Smooth muscle cell (in vitro differentiated cells): ENCODE results near the gene RAD51B. TPM values are rescaled to one million over a fixed set of nuclear protein-coding genes. Genes with fewer than 3 reads are reported as not detected.

Experiments
- DNase-seq: peaks from one replicate; lab custom pipeline; 2025; ENCODE audit not compliant: unreplicated experiment; lab: John Stamatoyannopoulos, UW
- H2AFZ ChIP-seq: fragments of 200-600 bp; sonication (generic); 2 replicates; pipeline ENCODE4 v1.6.0; 2016; ENCODE audit warnings: antibody characterized with exemption, low read depth, mild to moderate bottlenecking
- H3F3A ChIP-seq: fragments of 200-600 bp; sonication (generic); 2 replicates; pipeline ENCODE4 v1.6.0; 2017; ENCODE audit warnings: antibody characterized with exemption, low read depth
- H3K27ac ChIP-seq: fragments of 200-600 bp; sonication (generic); 2 replicates; pipeline ENCODE4 v1.5.1; 2016; ENCODE audit warnings: low read depth, mild to moderate bottlenecking
- H3K27me3 ChIP-seq: fragments of 200-600 bp; sonication (generic); 2 replicates; pipeline ENCODE4 v1.6.1; 2016; ENCODE audit warnings: low read depth, mild to moderate bottlenecking
- H3K36me3 ChIP-seq: fragments of 200-600 bp; sonication (generic); 2 replicates; pipeline ENCODE4 v1.5.1; 2016; ENCODE audit warnings: low read depth
- H3K4me1 ChIP-seq: fragments of 200-600 bp; sonication (generic); 2 replicates; pipeline ENCODE4 v1.5.1; 2016; ENCODE audit warnings: low read depth
- H3K4me2 ChIP-seq: fragments of 200-600 bp; sonication (generic); 2 replicates; pipeline ENCODE4 v1.6.0; 2016; ENCODE audit warnings: mild to moderate bottlenecking
- H3K4me3 ChIP-seq: fragments of 200-600 bp; sonication (generic); 2 replicates; pipeline ENCODE4 v1.5.1; 2016; ENCODE audit warnings: mild to moderate bottlenecking
- H3K79me2 ChIP-seq: fragments of 200-600 bp; sonication (generic); 2 replicates; pipeline ENCODE4 v1.6.0; 2016; ENCODE audit warnings: low read depth, mild to moderate bottlenecking
- H3K9ac ChIP-seq: fragments of 200-600 bp; sonication (generic); 2 replicates; pipeline ENCODE4 v1.6.0; 2016; ENCODE audit warnings: low read depth
- H3K9me3 ChIP-seq: fragments of 200-600 bp; sonication (generic); replicated peaks from 2 replicates; pipeline ENCODE4 v1.5.1; 2016; ENCODE audit warnings: low read depth
- H4K20me1 ChIP-seq: fragments of 200-600 bp; sonication (generic); 2 replicates; pipeline ENCODE4 v1.6.0; 2016; ENCODE audit warnings: low read depth
- WGBS: methylation state at CpG from one replicate; pipeline ENCODE4 v1.1.7; 2016; ENCODE audit warnings: low lambda C conversion rate; 5-methylcytosine and 5-hydroxymethylcytosine counted together
- polyA plus RNA-seq: library from polyadenylated mRNA; unstranded; fragments of >200 nt; fragmentation: Nextera tagmentation; extraction: Ambion mirVana; gene quantifications from 2 replicates; pipeline ENCODE4 v1.2.1, GENCODE V29; 2016
- total RNA-seq: library from RNA; depleted of rRNA; stranded (reverse); fragments of >200 nt; gene quantifications from 2 replicates; pipeline ENCODE4 v1.2.3, GENCODE V29; 2014
- TF ChIP-seq, protein P1 (sequence below): fragments of 200-600 bp; sonication (generic); IDR thresholded peaks from 2 replicates; pipeline ENCODE4 v1.5.1; 2017; ENCODE audit warnings: borderline replicate concordance, mild to moderate bottlenecking, antibody characterized with exemption; ENCODE audit not compliant: insufficient read depth, poor library complexity, severe bottlenecking

Gene RAD51B
- total and polyA plus RNA-seq, 2 experiments from 2014 or later, result 4.6 to 5.3 TPM

DNA sequence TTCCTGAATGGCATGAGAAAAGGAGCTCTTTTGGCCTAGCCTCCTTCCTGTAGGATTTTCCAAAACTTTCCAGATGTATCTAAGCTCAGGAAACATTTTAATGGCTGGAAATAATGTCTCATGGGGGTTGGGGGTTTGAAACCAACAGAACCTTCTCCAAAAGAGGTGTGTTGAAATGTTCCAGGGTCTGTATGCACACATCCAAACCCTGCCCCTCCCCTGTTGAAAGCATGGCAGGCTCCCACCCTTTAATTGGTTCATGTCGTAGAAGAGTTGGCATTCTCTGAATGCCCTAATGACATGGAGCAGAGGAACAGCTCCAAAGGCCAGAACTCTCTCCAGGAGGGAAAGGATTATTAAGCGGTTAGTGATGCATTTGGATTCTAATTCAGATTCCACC is 620.1 kb downstream of the RAD51B start:
- no peaks in the 10 kb centered on the region for H3K36me3 ChIP-seq
- no peaks in the 10 kb centered on the region for H4K20me1 ChIP-seq
- H2AFZ ChIP-seq, result no peak overlapping the region
- no peak overlapping the region for H3K4me3 ChIP-seq
- TF ChIP-seq, protein P1, sequence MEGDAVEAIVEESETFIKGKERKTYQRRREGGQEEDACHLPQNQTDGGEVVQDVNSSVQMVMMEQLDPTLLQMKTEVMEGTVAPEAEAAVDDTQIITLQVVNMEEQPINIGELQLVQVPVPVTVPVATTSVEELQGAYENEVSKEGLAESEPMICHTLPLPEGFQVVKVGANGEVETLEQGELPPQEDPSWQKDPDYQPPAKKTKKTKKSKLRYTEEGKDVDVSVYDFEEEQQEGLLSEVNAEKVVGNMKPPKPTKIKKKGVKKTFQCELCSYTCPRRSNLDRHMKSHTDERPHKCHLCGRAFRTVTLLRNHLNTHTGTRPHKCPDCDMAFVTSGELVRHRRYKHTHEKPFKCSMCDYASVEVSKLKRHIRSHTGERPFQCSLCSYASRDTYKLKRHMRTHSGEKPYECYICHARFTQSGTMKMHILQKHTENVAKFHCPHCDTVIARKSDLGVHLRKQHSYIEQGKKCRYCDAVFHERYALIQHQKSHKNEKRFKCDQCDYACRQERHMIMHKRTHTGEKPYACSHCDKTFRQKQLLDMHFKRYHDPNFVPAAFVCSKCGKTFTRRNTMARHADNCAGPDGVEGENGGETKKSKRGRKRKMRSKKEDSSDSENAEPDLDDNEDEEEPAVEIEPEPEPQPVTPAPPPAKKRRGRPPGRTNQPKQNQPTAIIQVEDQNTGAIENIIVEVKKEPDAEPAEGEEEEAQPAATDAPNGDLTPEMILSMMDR, result no peak
- H3K79me2 ChIP-seq, result no peaks in the 10 kb centered on the region
- 87% methylated on average over 2 of the region's 2 CpGs for WGBS
- DNase-seq, result no peak
- no peaks in the 10 kb centered on the region for H3K4me1 ChIP-seq
- H3K9ac ChIP-seq, result no peak overlapping the region
- H3K27me3 ChIP-seq, result no peaks in the 10 kb centered on the region
- H3K4me2 ChIP-seq, result no peak overlapping the region
- H3K9me3 ChIP-seq, result peaks cover 4% of the 10 kb centered on the region
- H3F3A ChIP-seq, result peaks cover 5% of the 10 kb centered on the region
- no peak overlapping the region for H3K27ac ChIP-seq

GRCh38 chr14:68440820-68441219 is 621.2 kb downstream of the RAD51B start:
- Histone ChIP-seq H3K4me3 (no peak overlapping the region), H3K4me2 (no peak overlapping the region), H3K9me3 (no peaks in the 10 kb centered on the region), H4K20me1 (no peaks in the 10 kb centered on the region), H3K36me3 (no peaks in the 10 kb centered on the region), H3K4me1 (no peaks in the 10 kb centered on the region), H3F3A (peaks cover 5% of the 10 kb centered on the region), H2AFZ (no peak overlapping the region), H3K9ac (no peak overlapping the region), H3K27ac (no peak overlapping the region), H3K79me2 (no peaks in the 10 kb centered on the region), H3K27me3 (no peaks in the 10 kb centered on the region)
- TF ChIP-seq, protein P1, result no peak
- no peak for DNase-seq

DNA sequence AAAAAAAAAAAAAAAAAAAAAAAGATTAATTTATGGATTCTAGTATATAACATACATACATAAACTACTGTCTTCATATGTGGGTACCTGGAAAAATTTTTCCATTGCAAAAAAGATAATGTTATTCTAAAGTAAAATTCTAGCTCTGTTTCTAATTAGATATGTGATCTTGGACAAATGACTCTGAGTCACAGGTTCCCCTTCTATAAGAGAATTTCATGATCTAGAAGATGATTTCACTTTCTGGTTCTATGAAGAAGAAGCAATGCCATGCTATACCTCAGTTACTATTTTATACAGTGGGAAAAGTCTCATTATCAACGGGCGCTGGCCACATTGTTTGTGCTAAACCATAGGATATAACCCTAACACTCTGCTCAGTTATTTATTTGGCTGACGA is 622.0 kb downstream of the RAD51B start:
- Histone ChIP-seq H3K27me3 (no peaks in the 10 kb centered on the region), H3K9ac (no peak overlapping the region), H3F3A (peaks cover 5% of the 10 kb centered on the region), H2AFZ (no peak overlapping the region), H3K27ac (no peak overlapping the region), H3K36me3 (no peaks in the 10 kb centered on the region), H3K4me3 (no peak overlapping the region), H3K9me3 (no peaks in the 10 kb centered on the region), H4K20me1 (no peaks in the 10 kb centered on the region), H3K79me2 (no peaks in the 10 kb centered on the region), H3K4me2 (no peak overlapping the region), H3K4me1 (no peaks in the 10 kb centered on the region)
- no peak for DNase-seq
- TF ChIP-seq, protein P1, result no peak
- WGBS, result 96% methylated on average over 3 of the region's 3 CpGs

DNA sequence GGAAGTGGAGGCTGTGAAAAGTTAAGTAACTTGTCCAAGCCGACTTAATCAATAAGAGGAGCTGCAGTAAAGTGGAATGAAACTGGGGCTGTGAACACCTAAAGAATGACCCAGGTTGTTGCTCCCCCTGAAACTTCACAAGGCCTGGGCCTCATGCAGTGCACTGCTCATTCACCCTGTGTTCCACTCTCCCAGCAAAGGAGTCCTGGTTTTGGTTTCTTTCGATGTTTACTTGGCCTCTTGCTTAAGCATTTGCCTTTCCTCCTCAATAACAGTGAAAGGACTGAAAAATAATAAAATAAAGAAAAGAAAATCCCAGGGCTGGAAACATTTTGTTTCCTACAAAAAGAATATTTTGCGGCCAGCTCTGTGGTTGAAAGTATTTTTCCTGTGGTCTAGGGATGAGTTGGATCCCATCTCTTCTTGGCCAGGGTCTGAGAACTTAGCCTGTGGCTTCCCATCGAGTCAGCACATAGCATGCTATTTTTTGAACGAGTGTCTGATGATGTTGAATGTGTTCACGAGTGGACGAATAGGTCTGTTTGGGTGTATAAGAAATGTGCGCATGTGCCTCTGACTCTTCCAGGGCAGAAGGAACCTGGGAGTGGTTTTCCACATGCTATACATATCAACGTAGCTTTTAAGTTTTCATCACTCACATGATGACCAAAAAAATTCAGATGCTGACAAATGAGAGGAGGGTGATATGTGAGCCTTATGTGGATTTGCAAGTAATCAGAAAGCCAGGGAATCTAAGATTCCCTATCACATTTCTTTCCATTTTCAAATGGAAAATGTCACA is 623.5 kb downstream of the RAD51B start:
- no peak for DNase-seq
- Histone ChIP-seq H3K4me3 (no peak overlapping the region), H3K4me1 (no peaks in the 10 kb centered on the region), H3K36me3 (no peaks in the 10 kb centered on the region), H3K79me2 (no peaks in the 10 kb centered on the region), H4K20me1 (no peaks in the 10 kb centered on the region), H3K27ac (peak overlapping the region; percentile 37), H3K4me2 (peak overlapping the region; percentile 60), H3K9ac (no peak overlapping the region), H3F3A (peaks cover 5% of the 10 kb centered on the region), H3K9me3 (no peaks in the 10 kb centered on the region), H2AFZ (no peak overlapping the region), H3K27me3 (no peaks in the 10 kb centered on the region)
- 40% methylated on average over 9 of the region's 9 CpGs for WGBS
- TF ChIP-seq, protein P1, result no peak
